GM18502 (cell line): ENCODE data around the gene CTSZ.

Experiments
- ATAC-seq: cut with Tn5 transposase; IDR thresholded peaks from one replicate; pipeline ENCODE4 v1.9.1; 2021; ENCODE audit warnings: mild to moderate bottlenecking; ENCODE audit not compliant: unreplicated experiment, poor library complexity

The CTSZ gene

GRCh38 chr20:59001068-59001448 lies 6.0 kb downstream of the CTSZ start:
- ATAC-seq, result no peak

- ATAC-seq, result no peak
Measured at GRCh38 chr20:59000326-59000725, 6.7 kb downstream of the CTSZ start.

DNA sequence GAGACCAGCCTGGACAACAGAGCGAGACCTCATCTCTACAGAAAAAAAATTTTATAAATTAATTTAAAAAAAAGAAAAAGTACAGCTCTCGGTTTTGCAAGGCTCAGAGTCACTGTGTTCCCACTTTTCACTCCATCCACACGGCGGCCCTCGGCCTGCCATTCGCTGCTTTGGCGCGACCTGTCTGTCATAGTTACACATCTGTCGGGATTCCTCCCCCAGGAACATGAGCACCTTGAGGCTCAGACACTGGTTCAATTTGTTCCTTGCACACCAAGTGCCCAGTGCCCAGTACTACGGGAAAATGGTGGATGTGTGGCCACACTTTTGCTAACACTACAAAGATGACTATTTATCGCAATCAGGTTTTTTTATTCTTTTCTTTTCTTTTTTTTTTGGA lies 8.4 kb downstream of the CTSZ start:
- no peak for ATAC-seq

GRCh38 chr20:58997141-58997770 lies 9.8 kb downstream of the CTSZ start:
- ATAC-seq, result no peak

- ATAC-seq, result no peak
Measured at GRCh38 chr20:58996226-58996611, 10.8 kb downstream of the CTSZ start.

- no peak for ATAC-seq
Measured at GRCh38 chr20:58995461-58996225, 11.4 kb downstream of the CTSZ start.

DNA sequence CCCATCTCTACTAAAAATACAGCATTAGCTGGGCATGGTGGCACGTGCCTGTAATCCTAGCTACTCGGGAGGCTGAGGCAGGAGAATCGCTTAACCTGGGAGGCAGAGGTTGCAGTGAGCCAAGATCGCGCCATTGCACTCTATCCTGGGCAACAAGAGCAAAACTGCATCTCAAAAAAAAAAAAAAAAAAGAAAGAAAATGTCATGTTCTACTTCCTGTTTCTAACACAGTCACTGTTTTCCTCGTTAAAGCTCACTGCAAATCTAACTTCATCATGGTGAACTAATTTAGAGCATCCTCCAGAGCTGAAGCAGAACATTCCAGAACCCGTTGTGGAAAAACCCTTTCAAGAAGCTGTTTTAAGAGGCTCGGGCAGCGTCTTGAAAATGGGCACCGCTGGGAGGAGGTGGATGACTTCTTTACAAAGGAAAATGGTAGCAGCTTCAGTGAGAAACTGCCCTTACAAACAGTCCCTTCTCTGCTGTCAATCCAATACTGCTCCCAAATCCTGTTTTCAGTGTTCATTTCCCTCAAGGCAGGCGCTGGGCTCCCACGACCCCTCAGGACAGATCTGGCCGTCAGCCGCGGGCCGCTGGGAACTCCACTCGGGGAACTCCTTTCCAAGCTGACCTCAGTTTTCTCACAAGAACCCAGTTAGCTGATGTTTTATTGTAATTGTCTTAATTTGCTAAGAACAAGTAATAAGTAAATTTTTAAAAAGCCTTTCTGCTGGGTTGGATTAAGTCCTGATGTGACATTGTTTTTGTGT lies 12.5 kb downstream of the CTSZ start:
- no peak for ATAC-seq

DNA sequence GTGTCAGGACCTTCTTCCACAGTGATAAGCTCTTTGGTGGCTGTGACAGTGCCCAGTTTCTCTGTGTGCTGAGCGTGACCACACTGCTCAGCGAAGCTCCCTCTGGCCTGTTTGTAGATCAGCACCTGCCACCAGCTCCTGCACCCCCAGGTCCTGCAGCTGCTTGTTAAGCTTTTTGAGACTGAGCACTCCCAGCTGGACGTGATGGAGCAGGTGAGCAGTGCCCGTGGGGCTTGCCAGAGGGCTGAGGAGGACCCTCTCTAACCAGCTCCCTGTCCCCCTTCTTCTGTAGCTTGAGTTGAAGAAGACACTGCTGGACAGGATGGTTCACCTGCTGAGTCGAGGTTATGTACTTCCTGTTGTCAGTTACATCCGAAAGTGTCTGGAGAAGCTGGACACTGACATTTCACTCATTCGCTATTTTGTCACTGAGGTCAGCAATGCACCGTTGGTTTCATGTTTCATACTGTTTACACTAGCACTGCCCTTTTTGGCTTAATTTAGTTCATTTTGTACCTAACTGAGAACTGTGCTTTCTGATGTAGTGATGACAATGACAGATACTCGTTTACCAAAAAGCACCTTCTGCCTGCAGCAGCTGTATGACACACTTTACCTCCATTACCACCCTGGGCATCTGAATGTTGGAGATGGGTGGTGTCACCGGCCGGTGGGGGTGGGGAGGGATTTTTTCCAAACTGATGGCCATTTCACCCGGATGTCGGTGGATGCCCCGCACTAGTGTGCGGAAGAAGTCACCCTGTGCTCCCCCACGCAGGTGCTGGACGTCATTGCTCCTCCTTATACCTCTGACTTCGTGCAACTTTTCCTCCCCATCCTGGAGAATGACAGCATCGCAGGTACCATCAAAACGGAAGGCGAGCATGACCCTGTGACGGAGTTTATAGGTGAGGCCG lies 13.5 kb downstream of the CTSZ start:
- ATAC-seq, result no peak

GRCh38 chr20:58992911-58993310 lies 14.1 kb downstream of the CTSZ start:
- ATAC-seq, result no peak

DNA sequence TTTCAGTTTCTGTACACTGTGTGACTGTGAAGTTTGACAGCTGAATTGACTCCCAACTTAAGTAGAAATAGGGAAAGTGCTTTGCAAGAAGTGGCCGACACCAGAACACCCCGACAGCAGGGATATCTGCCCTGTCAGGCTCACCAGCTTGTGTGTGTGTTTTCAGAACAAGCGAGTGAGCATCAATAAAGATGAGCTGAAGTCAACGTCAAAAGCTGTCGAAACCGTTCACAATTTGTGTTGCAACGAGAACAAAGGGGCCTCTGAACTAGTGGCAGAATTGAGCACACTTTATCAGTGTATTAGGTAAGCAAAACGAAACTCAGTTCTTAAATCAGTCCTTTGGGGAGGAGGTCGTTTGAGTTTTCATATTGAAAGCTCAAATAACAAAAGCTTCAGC lies 15.3 kb downstream of the CTSZ start:
- no peak for ATAC-seq

GRCh38 chr20:58990651-58991445 lies 16.2 kb downstream of the CTSZ start:
- no peak for ATAC-seq

GRCh38 chr20:58989196-58989595 lies 17.9 kb downstream of the CTSZ start:
- no peak for ATAC-seq

- no peak for ATAC-seq
Measured at GRCh38 chr20:58988565-58988882, 18.5 kb downstream of the CTSZ start.

DNA sequence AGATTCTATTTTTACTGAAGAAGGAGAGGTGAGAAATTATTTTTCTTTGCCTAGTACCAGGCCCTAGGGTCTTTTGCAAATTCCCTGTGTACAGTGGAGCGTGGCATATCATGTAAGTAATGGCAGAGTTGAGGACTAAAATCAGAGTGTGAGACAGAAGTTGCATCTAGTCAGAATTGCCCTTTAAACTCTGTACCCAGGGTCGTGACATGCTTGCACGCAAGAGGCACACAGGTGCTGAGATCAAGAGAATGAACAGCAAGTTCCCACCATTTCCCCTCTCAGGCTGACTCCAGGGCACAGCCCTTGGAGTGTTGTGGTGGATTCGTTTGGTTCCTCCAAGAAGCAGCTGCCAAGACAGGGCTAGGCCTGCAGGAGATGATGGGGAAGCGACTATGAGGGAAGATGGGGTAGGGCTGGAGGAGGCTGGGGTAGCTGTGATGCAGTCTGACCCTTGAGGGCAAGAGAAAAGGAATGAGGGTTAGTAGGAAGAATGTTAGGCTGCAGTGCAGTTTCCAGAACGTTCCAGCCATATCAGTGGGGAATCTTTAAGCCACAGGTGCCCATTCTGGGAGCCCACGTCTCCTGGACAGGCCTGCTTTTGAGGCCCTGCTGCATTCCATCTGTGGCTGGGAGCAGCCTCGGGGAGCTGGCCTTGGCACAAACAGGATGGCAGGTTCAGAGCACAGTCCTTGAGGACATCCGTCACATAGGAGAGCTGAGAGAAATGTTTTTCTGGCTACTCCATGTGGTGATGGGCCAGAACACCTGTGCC lies 19.1 kb downstream of the CTSZ start:
- ATAC-seq, result no peak

DNA sequence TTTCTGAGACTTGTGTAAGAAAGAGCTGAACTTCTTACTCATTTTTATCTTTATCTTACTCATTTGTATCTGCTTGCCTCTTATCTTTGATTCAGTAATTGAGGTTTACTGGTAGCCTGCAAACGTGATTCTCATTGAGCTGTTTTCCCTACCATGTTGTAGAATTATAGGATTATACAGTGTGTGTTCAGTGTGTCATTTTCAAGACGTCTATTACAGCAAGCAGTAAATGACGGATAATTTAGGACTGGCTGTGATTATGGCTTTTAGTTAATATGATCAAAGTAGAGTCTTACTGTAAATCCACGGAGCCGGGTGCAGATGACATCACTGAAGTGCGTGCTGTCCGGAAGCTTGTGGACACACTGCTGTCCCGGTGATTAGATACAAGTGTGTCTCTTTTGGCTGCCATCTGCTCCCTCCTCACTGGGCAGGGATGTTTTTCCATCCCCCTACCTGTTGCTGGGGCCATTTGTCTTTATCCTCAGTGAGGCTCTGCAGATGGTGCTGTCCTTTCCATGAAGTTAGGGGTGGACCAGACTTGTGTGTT lies 20.0 kb downstream of the CTSZ start:
- ATAC-seq, result no peak

- ATAC-seq, result no peak
Measured at GRCh38 chr20:58986286-58986967, 20.6 kb downstream of the CTSZ start.

DNA sequence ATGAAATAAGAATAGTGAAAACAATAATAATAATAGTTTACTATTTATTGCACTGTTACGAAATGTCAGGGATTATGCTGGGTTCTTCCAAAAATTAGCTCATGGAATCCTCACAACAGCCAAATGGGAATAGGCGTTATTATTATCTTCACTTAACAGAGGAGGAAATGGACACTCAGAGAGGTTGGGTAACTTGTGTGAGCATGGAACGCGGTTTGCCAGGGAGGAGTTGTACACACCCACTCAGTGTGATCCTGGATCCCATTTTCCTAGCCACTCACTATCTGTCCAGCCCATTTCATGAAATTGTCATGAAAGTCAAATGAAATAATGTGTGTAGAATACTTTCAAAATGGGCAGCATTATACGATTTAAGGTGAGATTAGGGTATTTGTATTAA lies 21.4 kb downstream of the CTSZ start:
- ATAC-seq, result no peak

GRCh38 chr20:58984691-58985090 lies 22.4 kb downstream of the CTSZ start:
- ATAC-seq, result no peak
